ENCODE results near the gene PHLPP1. TPM values are rescaled to one million over a fixed set of nuclear protein-coding genes. Genes with fewer than 3 reads are reported as not detected.

Gene PHLPP1
- total and polyA plus RNA-seq, 2 experiments from 2014 or later, result 15.7 to 73.6 TPM

DNA sequence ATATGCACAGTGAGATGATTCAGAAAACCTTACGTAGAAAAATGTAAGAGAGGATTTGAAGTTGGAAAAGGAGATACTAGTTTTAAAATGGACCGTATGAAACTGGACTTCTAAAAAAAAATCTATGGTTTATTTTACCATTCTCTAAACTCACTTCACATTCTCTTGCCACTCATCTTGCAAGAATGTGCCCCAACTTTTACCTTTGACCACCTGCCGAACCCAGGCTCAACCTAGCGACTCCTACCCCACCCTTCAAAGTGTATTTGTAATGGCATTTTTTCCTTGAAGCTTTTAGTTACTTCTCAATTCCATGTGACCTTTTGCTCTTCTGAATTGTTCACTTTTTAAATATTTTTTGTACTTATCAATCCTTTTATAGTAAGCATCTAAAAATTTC, 160.8 kb downstream of the PHLPP1 start:
- ATAC-seq (no peak), DNase-seq (ENCODE audit: low spot score) (no peak)
- Mint-ChIP-seq H3K4me3 (no peak overlapping the region; the same call in 2 of the 3 replicates), H3K36me3 (ENCODE audit: low read depth) (peaks cover 25% of the 10 kb centered on the region), H3K4me1 (peaks cover 61% of the 10 kb centered on the region), H3K27me3 (ENCODE audit: insufficient read depth, low read depth, poor library complexity) (peaks cover 7% of the 10 kb centered on the region), H3K9me3 (no peaks in the 10 kb centered on the region), H3K27ac (peak overlapping the region; percentile 94)
- Histone ChIP-seq H3K79me2 (replicated peaks; ENCODE audit: insufficient read depth) (peaks cover 57% of the 10 kb centered on the region), H3K27me3 (ENCODE audit: insufficient read depth) (no peaks in the 10 kb centered on the region), H3K4me2 (peak overlapping the region; percentile 2), H3K36me3 (ENCODE audit: insufficient read depth) (no peaks in the 10 kb centered on the region), H4K20me1 (replicated peaks; ENCODE audit: insufficient read depth) (no peaks in the 10 kb centered on the region), H3K27ac (ENCODE audit: low read depth) (peak overlapping the region; percentile 93), H2AFZ (no peak overlapping the region), H3K9me2 (ENCODE audit: insufficient read depth) (no peaks in the 10 kb centered on the region), H3F3A (replicated peaks; ENCODE audit: low read depth) (no peaks in the 10 kb centered on the region), H3K4me1 (ENCODE audit: insufficient read depth) (peaks cover 46% of the 10 kb centered on the region), H3K4me3 (peak overlapping the region; percentile 0; the same call in 1 of the 2 replicates)
- TF ChIP-seq ZNF331 (CRISPR knock-in tag; IDR thresholded peaks at IDR 0.05; ENCODE audit: low read depth) (no peak), EZH2 (IDR thresholded peaks at IDR 0.05; ENCODE audit: low read depth, unreplicated experiment) (no peak)

DNA sequence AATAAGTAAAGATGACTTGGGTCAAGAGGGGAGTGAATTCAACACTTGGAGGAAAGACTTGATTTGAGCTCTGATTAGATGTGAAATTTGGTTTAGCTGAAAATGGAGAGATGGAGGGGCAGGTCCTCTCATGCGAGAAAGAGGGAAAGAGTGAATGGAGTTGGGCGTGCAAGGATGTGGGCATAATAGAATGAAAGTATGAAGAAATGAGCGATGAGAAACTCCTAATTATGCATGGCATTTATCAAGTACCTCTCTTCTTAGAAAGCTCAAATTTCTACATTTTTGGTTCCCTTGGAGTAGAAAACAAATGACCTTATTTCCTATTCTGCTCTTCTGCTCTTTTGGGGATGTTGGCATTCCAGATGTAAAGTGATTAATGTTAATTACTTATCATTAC, 161.5 kb downstream of the PHLPP1 start:
- no peaks in the 10 kb centered on the region for H3K36me3 ChIP-seq (ENCODE audit: insufficient read depth)
- DNase-seq (ENCODE audit: low spot score) (peak; percentile 28), ATAC-seq (no peak)
- no peaks in the 10 kb centered on the region for H3K9me2 ChIP-seq (ENCODE audit: insufficient read depth)
- H3K4me3 Mint-ChIP-seq, result peak overlapping the region; percentile 53
- H3K4me1 ChIP-seq (ENCODE audit: insufficient read depth), result peaks cover 53% of the 10 kb centered on the region
- peaks cover 20% of the 10 kb centered on the region for H3K36me3 Mint-ChIP-seq (ENCODE audit: low read depth)
- H2AFZ ChIP-seq, result no peak overlapping the region
- H4K20me1 ChIP-seq (replicated peaks; ENCODE audit: insufficient read depth), result no peaks in the 10 kb centered on the region
- H3K9me3 Mint-ChIP-seq, result no peaks in the 10 kb centered on the region
- TF ChIP-seq CREB1 (CRISPR knock-in tag; IDR thresholded peaks at IDR 0.05; ENCODE audit: low read depth) (no peak), STAT1 (IDR thresholded peaks at IDR 0.05; ENCODE audit: unreplicated experiment) (no peak)
- peaks cover 66% of the 10 kb centered on the region for H3K4me1 Mint-ChIP-seq
- peaks cover 11% of the 10 kb centered on the region for H3K27me3 Mint-ChIP-seq (ENCODE audit: insufficient read depth, low read depth, poor library complexity)
- H3K27ac Mint-ChIP-seq, result peak overlapping the region; percentile 94
- H3K27me3 ChIP-seq (ENCODE audit: insufficient read depth), result no peaks in the 10 kb centered on the region
- H3K4me2 ChIP-seq, result peak overlapping the region; percentile 2
- H3K27ac ChIP-seq (ENCODE audit: low read depth), result peak overlapping the region; percentile 93
- peaks cover 60% of the 10 kb centered on the region for H3K79me2 ChIP-seq (replicated peaks; ENCODE audit: insufficient read depth)
- no peaks in the 10 kb centered on the region for H3F3A ChIP-seq (replicated peaks; ENCODE audit: low read depth)
- peak overlapping the region; percentile 0; the same call in 1 of the 2 replicates for H3K4me3 ChIP-seq

DNA sequence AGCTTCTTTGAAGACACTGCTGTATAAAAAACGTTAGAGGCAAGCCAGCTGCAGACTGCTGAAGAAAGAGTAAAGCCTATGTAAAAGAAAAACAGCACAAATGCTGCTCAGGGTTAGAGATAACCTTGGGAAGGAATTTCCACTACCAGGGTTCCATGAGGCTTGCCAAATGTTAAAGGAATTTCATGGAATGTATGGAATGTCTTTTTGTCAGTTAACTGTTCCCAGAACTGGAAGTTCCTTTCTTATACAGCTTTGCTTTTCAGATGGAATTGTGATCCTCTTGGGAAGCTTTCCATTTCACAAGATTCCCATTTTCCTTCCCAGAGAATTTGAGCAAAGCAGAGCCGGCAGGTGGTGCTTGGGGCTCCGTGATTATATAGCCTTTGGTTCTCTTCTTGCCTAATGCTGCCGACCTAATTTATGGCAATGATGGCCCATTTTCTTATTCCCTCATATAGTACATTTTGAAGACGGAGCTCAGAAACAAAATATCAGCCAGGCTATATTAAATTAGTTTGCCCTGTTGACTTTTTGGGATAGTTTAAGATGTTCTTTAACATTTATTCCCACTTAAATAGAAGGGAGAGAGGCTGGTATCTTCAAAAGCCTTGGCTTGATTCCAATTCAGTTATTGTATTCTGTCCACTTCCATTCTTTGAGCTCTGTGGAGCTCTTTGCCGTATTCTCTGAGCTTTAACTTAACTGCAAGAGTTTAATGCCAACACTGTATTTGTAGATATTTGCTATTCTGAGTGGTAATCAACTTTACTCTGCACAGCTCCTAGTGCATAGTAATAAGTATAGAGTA, 162.3 kb downstream of the PHLPP1 start:
- Histone ChIP-seq H3K27ac (ENCODE audit: low read depth) (peak overlapping the region; percentile 97), H4K20me1 (replicated peaks; ENCODE audit: insufficient read depth) (no peaks in the 10 kb centered on the region), H3K9me2 (ENCODE audit: insufficient read depth) (no peaks in the 10 kb centered on the region), H3K36me3 (ENCODE audit: insufficient read depth) (no peaks in the 10 kb centered on the region), H2AFZ (no peak overlapping the region), H3K27me3 (ENCODE audit: insufficient read depth) (no peaks in the 10 kb centered on the region), H3K4me2 (peak overlapping the region; percentile 48), H3F3A (replicated peaks; ENCODE audit: low read depth) (no peaks in the 10 kb centered on the region), H3K79me2 (replicated peaks; ENCODE audit: insufficient read depth) (peaks cover 57% of the 10 kb centered on the region), H3K4me3 (peak overlapping the region; percentile 6), H3K4me1 (ENCODE audit: insufficient read depth) (peaks cover 60% of the 10 kb centered on the region)
- Mint-ChIP-seq H3K9me3 (no peaks in the 10 kb centered on the region), H3K36me3 (ENCODE audit: low read depth) (peaks cover 18% of the 10 kb centered on the region), H3K4me1 (peaks cover 64% of the 10 kb centered on the region), H3K27me3 (ENCODE audit: insufficient read depth, low read depth, poor library complexity) (peaks cover 16% of the 10 kb centered on the region), H3K4me3 (peak overlapping the region; percentile 34; the same call in 2 of the 3 replicates), H3K27ac (peak overlapping the region; percentile 94)
- peak; percentile 97 for DNase-seq (ENCODE audit: low spot score)
- ATAC-seq, result peak; percentile 80
- TF ChIP-seq STAT1 (IDR thresholded peaks at IDR 0.05; ENCODE audit: unreplicated experiment) (no peak), JUNB (IDR thresholded peaks at IDR 0.05; ENCODE audit: unreplicated experiment) (no peak), EZH2phosphoT487 (IDR thresholded peaks at IDR 0.05; ENCODE audit: unreplicated experiment) (no peak), NANOG (IDR thresholded peaks at IDR 0.05; ENCODE audit: borderline replicate concordance) (peak; percentile 63), ZNF331 (CRISPR knock-in tag; IDR thresholded peaks at IDR 0.05; ENCODE audit: low read depth) (no peak), EZH2 (IDR thresholded peaks at IDR 0.05; ENCODE audit: low read depth, unreplicated experiment) (no peak)
- TF ChIP-seq, protein P1, sequence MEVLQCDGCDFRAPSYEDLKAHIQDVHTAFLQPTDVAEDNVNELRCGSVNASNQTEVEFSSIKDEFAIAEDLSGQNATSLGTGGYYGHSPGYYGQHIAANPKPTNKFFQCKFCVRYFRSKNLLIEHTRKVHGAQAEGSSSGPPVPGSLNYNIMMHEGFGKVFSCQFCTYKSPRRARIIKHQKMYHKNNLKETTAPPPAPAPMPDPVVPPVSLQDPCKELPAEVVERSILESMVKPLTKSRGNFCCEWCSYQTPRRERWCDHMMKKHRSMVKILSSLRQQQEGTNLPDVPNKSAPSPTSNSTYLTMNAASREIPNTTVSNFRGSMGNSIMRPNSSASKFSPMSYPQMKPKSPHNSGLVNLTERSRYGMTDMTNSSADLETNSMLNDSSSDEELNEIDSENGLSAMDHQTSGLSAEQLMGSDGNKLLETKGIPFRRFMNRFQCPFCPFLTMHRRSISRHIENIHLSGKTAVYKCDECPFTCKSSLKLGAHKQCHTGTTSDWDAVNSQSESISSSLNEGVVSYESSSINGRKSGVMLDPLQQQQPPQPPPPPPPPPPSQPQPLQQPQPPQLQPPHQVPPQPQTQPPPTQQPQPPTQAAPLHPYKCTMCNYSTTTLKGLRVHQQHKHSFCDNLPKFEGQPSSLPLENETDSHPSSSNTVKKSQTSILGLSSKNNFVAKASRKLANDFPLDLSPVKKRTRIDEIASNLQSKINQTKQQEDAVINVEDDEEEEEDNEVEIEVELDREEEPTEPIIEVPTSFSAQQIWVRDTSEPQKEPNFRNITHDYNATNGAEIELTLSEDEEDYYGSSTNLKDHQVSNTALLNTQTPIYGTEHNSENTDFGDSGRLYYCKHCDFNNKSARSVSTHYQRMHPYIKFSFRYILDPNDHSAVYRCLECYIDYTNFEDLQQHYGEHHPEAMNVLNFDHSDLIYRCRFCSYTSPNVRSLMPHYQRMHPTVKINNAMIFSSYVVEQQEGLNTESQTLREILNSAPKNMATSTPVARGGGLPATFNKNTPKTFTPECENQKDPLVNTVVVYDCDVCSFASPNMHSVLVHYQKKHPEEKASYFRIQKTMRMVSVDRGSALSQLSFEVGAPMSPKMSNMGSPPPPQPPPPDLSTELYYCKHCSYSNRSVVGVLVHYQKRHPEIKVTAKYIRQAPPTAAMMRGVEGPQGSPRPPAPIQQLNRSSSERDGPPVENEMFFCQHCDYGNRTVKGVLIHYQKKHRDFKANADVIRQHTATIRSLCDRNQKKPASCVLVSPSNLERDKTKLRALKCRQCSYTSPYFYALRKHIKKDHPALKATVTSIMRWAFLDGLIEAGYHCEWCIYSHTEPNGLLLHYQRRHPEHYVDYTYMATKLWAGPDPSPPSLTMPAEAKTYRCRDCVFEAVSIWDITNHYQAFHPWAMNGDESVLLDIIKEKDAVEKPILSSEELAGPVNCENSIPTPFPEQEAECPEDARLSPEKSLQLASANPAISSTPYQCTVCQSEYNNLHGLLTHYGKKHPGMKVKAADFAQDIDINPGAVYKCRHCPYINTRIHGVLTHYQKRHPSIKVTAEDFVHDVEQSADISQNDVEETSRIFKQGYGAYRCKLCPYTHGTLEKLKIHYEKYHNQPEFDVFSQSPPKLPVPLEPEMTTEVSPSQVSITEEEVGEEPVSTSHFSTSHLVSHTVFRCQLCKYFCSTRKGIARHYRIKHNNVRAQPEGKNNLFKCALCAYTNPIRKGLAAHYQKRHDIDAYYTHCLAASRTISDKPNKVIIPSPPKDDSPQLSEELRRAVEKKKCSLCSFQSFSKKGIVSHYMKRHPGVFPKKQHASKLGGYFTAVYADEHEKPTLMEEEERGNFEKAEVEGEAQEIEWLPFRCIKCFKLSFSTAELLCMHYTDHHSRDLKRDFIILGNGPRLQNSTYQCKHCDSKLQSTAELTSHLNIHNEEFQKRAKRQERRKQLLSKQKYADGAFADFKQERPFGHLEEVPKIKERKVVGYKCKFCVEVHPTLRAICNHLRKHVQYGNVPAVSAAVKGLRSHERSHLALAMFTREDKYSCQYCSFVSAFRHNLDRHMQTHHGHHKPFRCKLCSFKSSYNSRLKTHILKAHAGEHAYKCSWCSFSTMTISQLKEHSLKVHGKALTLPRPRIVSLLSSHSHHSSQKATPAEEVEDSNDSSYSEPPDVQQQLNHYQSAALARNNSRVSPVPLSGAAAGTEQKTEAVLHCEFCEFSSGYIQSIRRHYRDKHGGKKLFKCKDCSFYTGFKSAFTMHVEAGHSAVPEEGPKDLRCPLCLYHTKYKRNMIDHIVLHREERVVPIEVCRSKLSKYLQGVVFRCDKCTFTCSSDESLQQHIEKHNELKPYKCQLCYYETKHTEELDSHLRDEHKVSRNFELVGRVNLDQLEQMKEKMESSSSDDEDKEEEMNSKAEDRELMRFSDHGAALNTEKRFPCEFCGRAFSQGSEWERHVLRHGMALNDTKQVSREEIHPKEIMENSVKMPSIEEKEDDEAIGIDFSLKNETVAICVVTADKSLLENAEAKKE (CRISPR knock-in tag; IDR thresholded peaks at IDR 0.05), result 0 out of 2 replicates have a peak, but pooled peaks have one; percentile 5
